Endometrial microvascular endothelial cells (primary cell): Measurements from ENCODE around the gene RBX1. TPM values are rescaled to one million over a fixed set of nuclear protein-coding genes. Genes with fewer than 3 reads are reported as not detected.

ENCODE experiments used
- in situ Hi-C: cut with HindIII; loops from 2 replicates; pipeline ENCODE4 v1.10.0; 2017; ENCODE audit warnings: low sequenced_read_pairs, low pct_unique_long_range_greater_than_20kb; ENCODE audit errors: inconsistent ontology term
- total RNA-seq: library from RNA; depleted of rRNA; stranded (reverse); fragments of >200 nt; gene quantifications from one replicate; pipeline ENCODE4 v1.2.3, GENCODE V29; 2015; ENCODE audit errors: inconsistent ontology term

The RBX1 gene
- total RNA-seq, 1 donor from 2014 or later: 97.5 TPM

GRCh38 chr22:41003976-41004375 is 52.8 kb downstream of the RBX1 start:
- in situ Hi-C loops: no loop called here

- in situ Hi-C loops: no loop called here
Observed at GRCh38 chr22:41009222-41009948, 58.2 kb downstream of the RBX1 start.

- in situ Hi-C loops: no loop called here
Observed at GRCh38 chr22:41015003-41015402, 63.8 kb downstream of the RBX1 start.

GRCh38 chr22:41021061-41021612 is 70.0 kb downstream of the RBX1 start:
- in situ Hi-C loops: no loop called here

- in situ Hi-C loops: no loop called here
Observed at GRCh38 chr22:41021613-41022454, 70.7 kb downstream of the RBX1 start.

- in situ Hi-C loops: no loop called here
Observed at GRCh38 chr22:41022470-41023298, 71.5 kb downstream of the RBX1 start.

Other genes starting within 250 kb of the RBX1 start
- gene SLC25A17, start 132.0 kb upstream of the RBX1 start, total RNA-seq: 31.0 TPM
- 88.5 TPM for gene ST13, start 94.7 kb upstream of the RBX1 start, total RNA-seq
- 7.9 TPM for gene XPNPEP3, start 94.2 kb upstream of the RBX1 start, total RNA-seq
- gene DNAJB7, start 89.3 kb upstream of the RBX1 start, total RNA-seq: not detected
- 55.7 TPM for gene EP300, start 141.2 kb downstream of the RBX1 start, total RNA-seq